Measurements from ENCODE around the gene GRAMD2B. TPM values are rescaled to one million over a fixed set of nuclear protein-coding genes. Genes with fewer than 3 reads are reported as not detected.

GRAMD2B gene
- total and polyA plus RNA-seq, 4 experiments from 2014 or later, result 4.0 to 6.1 (median 5.1) TPM

DNA sequence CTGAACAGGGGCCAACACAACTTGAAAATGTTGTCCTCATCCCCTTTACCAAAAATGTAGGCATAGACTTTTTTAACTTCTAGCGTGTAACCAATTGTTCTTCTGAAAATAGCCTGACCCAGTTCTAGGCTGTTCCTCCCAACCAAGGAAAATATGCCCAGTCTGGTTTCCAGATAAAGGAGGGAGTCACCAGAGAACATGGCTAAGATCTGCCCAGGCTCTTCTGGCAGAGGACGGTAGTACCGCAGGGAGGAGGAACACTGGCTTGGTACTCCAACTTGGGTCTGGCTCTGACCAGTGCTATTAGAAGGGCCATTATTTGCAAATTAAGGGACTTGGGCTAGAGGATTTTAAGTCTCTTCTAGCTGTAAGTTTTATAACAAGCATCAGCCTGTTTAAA is 63.1 kb downstream of the GRAMD2B start:
- ChIA-PET CTCF (ENCODE audit: partially characterized antibody) (no interaction called here), POLR2A (ENCODE audit: partially characterized antibody) (no interaction called here)
- Mint-ChIP-seq H3K36me3 (peaks cover 41 to 61% of the 10 kb centered on the region in 2 donors), H3K4me3 (no peak overlapping the region), H3K27me3 (no peaks in the 10 kb centered on the region), H3K4me1 (no peaks in the 10 kb centered on the region), H3K27ac (peak overlapping the region in 2 of 7 donors; percentile 15 to 37), H3K9me3 (peaks cover 0 to 2% (median 0%) of the 10 kb centered on the region in 8 donors)
- no peak for DNase-seq
- H3K27ac ChIP-seq (ENCODE audit: low read depth, low read length), result no peak overlapping the region
- intact Hi-C loops (cut with micrococcal nuclease), result no loop called here
- no peaks in the 10 kb centered on the region for H3K4me1 ChIP-seq (ENCODE audit: insufficient read depth, low read length)
- H3K9me3 ChIP-seq (ENCODE audit: control insufficient read depth in 1 of 2, low read length in 2 of 2), result no peaks in the 10 kb centered on the region
- peaks cover 12% of the 10 kb centered on the region for H3K36me3 ChIP-seq (ENCODE audit: insufficient read depth, low read length)
- no peaks in the 10 kb centered on the region for H3K27me3 ChIP-seq (ENCODE audit: insufficient read depth, low read length)
- H3K4me3 ChIP-seq (ENCODE audit: low read length in 2 of 2), result no peak overlapping the region

DNA sequence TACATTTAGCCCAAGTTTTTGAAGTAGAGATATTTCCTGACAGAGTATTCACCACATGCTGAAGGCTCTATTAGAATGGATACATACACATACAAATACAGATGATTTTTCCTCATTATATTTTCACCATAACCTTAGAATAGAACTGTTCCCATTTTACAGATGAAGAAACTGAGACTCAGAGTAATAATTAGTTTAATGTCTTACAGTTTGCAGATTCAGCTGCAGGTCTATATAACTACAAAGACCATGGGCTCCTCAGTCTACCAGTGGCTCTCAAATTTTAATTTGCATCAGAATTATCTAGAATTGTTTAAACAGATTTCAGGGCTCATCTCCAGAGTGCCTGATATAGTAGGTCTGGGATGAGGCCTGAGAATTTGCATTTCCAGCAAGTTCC is 64.4 kb downstream of the GRAMD2B start:
- Histone ChIP-seq H3K9me3 (ENCODE audit: control insufficient read depth in 1 of 2, low read length in 2 of 2) (no peaks in the 10 kb centered on the region), H3K27ac (ENCODE audit: low read depth, low read length) (no peak overlapping the region), H3K4me3 (ENCODE audit: low read length in 2 of 2) (no peak overlapping the region), H3K4me1 (ENCODE audit: insufficient read depth, low read length) (no peaks in the 10 kb centered on the region), H3K27me3 (ENCODE audit: insufficient read depth, low read length) (no peaks in the 10 kb centered on the region), H3K36me3 (ENCODE audit: insufficient read depth, low read length) (peaks cover 12% of the 10 kb centered on the region)
- intact Hi-C loops (cut with micrococcal nuclease), result no loop called here
- Mint-ChIP-seq H3K9me3 (peaks cover 0 to 2% (median 0%) of the 10 kb centered on the region in 8 donors), H3K27ac (peak overlapping the region in 1 of 7 donors; percentile 48), H3K4me3 (no peak overlapping the region), H3K4me1 (no peaks in the 10 kb centered on the region), H3K36me3 (peaks cover 36 to 60% of the 10 kb centered on the region in 2 donors), H3K27me3 (no peaks in the 10 kb centered on the region)
- DNase-seq, result no peak
- ChIA-PET CTCF (ENCODE audit: partially characterized antibody) (interaction anchor here (0.7 to 5.0 kb wide), 3 partner anchors 13 to 148 kb away, joined by 3 to 30 read pairs (median 3); no protein-coding TSS in a partner anchor), POLR2A (ENCODE audit: partially characterized antibody) (no interaction called here)

GRCh38 chr5:126488443-126489065 is 65.3 kb downstream of the GRAMD2B start:
- Mint-ChIP-seq H3K27ac (no peak overlapping the region), H3K4me1 (no peaks in the 10 kb centered on the region), H3K9me3 (peaks cover 0 to 2% (median 0%) of the 10 kb centered on the region in 8 donors), H3K27me3 (no peaks in the 10 kb centered on the region), H3K36me3 (peaks cover 33 to 57% of the 10 kb centered on the region in 2 donors), H3K4me3 (no peak overlapping the region)
- Histone ChIP-seq H3K4me1 (ENCODE audit: insufficient read depth, low read length) (no peaks in the 10 kb centered on the region), H3K36me3 (ENCODE audit: insufficient read depth, low read length) (peaks cover 12% of the 10 kb centered on the region), H3K27ac (ENCODE audit: low read depth, low read length) (no peak overlapping the region), H3K27me3 (ENCODE audit: insufficient read depth, low read length) (no peaks in the 10 kb centered on the region), H3K4me3 (ENCODE audit: low read length in 2 of 2) (no peak overlapping the region), H3K9me3 (ENCODE audit: control insufficient read depth in 1 of 2, low read length in 2 of 2) (no peaks in the 10 kb centered on the region)
- ChIA-PET CTCF (ENCODE audit: partially characterized antibody) (interaction anchor here (0.8 to 5.0 kb wide), 3 partner anchors 12 to 117 kb away, joined by 3 to 30 read pairs (median 4); no protein-coding TSS in a partner anchor), POLR2A (ENCODE audit: partially characterized antibody) (no interaction called here)
- intact Hi-C loops (cut with micrococcal nuclease), result no loop called here
- no peak for DNase-seq

GRCh38 chr5:126490167-126490940 is 67.1 kb downstream of the GRAMD2B start:
- no peak overlapping the region for H3K27ac ChIP-seq (ENCODE audit: low read depth, low read length)
- peaks cover 0 to 2% (median 0%) of the 10 kb centered on the region in 8 donors for H3K9me3 Mint-ChIP-seq
- H3K9me3 ChIP-seq (ENCODE audit: control insufficient read depth in 1 of 2, low read length in 2 of 2), result no peaks in the 10 kb centered on the region
- no peaks in the 10 kb centered on the region for H3K4me1 ChIP-seq (ENCODE audit: insufficient read depth, low read length)
- H3K27me3 Mint-ChIP-seq, result no peaks in the 10 kb centered on the region
- peaks cover 11% of the 10 kb centered on the region for H3K36me3 ChIP-seq (ENCODE audit: insufficient read depth, low read length)
- peak overlapping the region in 3 of 7 donors; percentile 24 to 84 (median 65) for H3K27ac Mint-ChIP-seq
- ChIA-PET POLR2A (ENCODE audit: partially characterized antibody) (interaction anchor here (0.7 kb wide), 1 partner anchor 111 kb away, joined by 3 read pairs; the partner anchor contains the start of gene PHAX), CTCF (ENCODE audit: partially characterized antibody) (interaction anchor here (1.5 to 5.0 kb wide), 2 partner anchors 10 to 137 kb away, joined by 5 to 30 read pairs; no protein-coding TSS in a partner anchor)
- H3K4me3 Mint-ChIP-seq, result no peak overlapping the region
- H3K36me3 Mint-ChIP-seq, result peaks cover 28 to 49% of the 10 kb centered on the region in 2 donors
- intact Hi-C loops (cut with micrococcal nuclease), result no loop called here
- H3K27me3 ChIP-seq (ENCODE audit: insufficient read depth, low read length), result no peaks in the 10 kb centered on the region
- H3K4me3 ChIP-seq (ENCODE audit: low read length in 2 of 2), result no peak overlapping the region
- DNase-seq, result no peak
- H3K4me1 Mint-ChIP-seq, result no peaks in the 10 kb centered on the region

GRCh38 chr5:126492939-126493338 is 69.7 kb downstream of the GRAMD2B start:
- H3K4me3 ChIP-seq (ENCODE audit: low read length in 2 of 2), result no peak overlapping the region
- DNase-seq, result no peak
- no peaks in the 10 kb centered on the region for H3K27me3 ChIP-seq (ENCODE audit: insufficient read depth, low read length)
- H3K9me3 ChIP-seq (ENCODE audit: control insufficient read depth in 1 of 2, low read length in 2 of 2), result no peaks in the 10 kb centered on the region
- Mint-ChIP-seq H3K36me3 (peaks cover 6 to 25% of the 10 kb centered on the region in 2 donors), H3K4me3 (no peak overlapping the region), H3K9me3 (peaks cover 0 to 2% (median 0%) of the 10 kb centered on the region in 8 donors), H3K4me1 (no peaks in the 10 kb centered on the region), H3K27ac (peak overlapping the region in 1 of 7 donors; percentile 70), H3K27me3 (no peaks in the 10 kb centered on the region)
- ChIA-PET POLR2A (ENCODE audit: partially characterized antibody) (interaction anchor here (0.6 kb wide), 1 partner anchor 46 kb away, joined by 4 read pairs; no protein-coding TSS in a partner anchor), CTCF (ENCODE audit: partially characterized antibody) (interaction anchor here (1.9 kb wide), 1 partner anchor 11 kb away, joined by 4 read pairs; no protein-coding TSS in a partner anchor)
- H3K4me1 ChIP-seq (ENCODE audit: insufficient read depth, low read length), result no peaks in the 10 kb centered on the region
- intact Hi-C loops (cut with micrococcal nuclease), result loop anchor here (1.0 kb wide), 1 partner anchor 139 kb away; no protein-coding TSS in a partner anchor
- no peak overlapping the region for H3K27ac ChIP-seq (ENCODE audit: low read depth, low read length)
- H3K36me3 ChIP-seq (ENCODE audit: insufficient read depth, low read length), result peaks cover 4% of the 10 kb centered on the region

DNA sequence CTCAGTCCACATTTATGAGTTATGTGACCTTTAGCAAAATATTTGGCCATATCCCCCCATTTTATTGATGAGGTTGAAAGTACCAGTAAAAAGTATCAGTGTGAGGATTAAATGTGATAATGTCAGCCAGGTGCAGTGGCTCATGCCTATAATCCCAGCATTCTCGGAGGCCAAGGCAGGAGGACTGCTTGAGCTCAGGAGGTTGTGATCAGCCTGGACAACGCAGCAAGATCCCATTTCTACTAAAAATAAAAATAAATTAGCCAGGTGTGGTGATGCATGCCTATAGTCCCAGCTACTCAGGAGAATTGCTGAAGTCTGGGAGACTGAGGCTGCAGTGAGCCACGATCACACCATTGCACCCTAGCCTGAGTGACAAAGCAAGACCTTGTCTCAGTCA is 71.2 kb downstream of the GRAMD2B start:
- Histone ChIP-seq H3K27me3 (ENCODE audit: insufficient read depth, low read length) (no peaks in the 10 kb centered on the region), H3K27ac (ENCODE audit: low read depth, low read length) (no peak overlapping the region), H3K4me3 (ENCODE audit: low read length in 2 of 2) (no peak overlapping the region), H3K4me1 (ENCODE audit: insufficient read depth, low read length) (no peaks in the 10 kb centered on the region), H3K36me3 (ENCODE audit: insufficient read depth, low read length) (no peaks in the 10 kb centered on the region), H3K9me3 (ENCODE audit: control insufficient read depth in 1 of 2, low read length in 2 of 2) (no peaks in the 10 kb centered on the region)
- intact Hi-C loops (cut with micrococcal nuclease), result no loop called here
- Mint-ChIP-seq H3K27me3 (no peaks in the 10 kb centered on the region), H3K4me1 (peaks cover under 1 to 2% (median under 1%) of the 10 kb centered on the region in 4 donors), H3K27ac (no peak overlapping the region), H3K9me3 (no peaks in the 10 kb centered on the region), H3K4me3 (no peak overlapping the region), H3K36me3 (peaks cover 6 to 14% of the 10 kb centered on the region in 2 donors)
- CTCF ChIA-PET (ENCODE audit: partially characterized antibody), result interaction anchor here (1.6 kb wide), 1 partner anchor 10 kb away, joined by 3 read pairs; no protein-coding TSS in a partner anchor
- no peak for DNase-seq
- POLR2A ChIA-PET (ENCODE audit: partially characterized antibody), result no interaction called here

DNA sequence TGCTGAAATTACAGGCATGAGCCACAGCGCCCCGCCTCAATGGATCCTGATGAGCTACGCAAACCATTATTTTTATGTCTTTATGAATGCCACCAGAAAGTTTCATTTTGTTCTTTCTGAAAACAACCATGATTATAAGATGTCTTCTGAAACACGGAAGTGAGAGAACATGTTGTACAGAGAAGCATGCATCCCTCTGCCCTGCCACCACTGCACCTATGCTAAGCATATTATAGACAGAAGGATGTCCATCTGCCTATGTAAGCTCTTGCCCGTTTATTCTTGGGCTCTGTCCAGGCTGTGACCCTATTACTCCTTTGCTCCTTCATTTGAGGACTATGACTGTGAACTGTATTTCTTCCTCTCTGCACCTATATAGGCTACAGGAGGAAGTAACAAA is 74.3 kb downstream of the GRAMD2B start:
- intact Hi-C loops (cut with micrococcal nuclease), result no loop called here
- H3K36me3 ChIP-seq (ENCODE audit: insufficient read depth, low read length), result no peaks in the 10 kb centered on the region
- POLR2A ChIA-PET (ENCODE audit: partially characterized antibody), result no interaction called here

More for the DNA sequence above, 74.3 kb downstream of the GRAMD2B start:
- H3K9me3 ChIP-seq (ENCODE audit: control insufficient read depth in 1 of 2, low read length in 2 of 2), result no peaks in the 10 kb centered on the region
- DNase-seq, result no peak
- CTCF ChIA-PET (ENCODE audit: partially characterized antibody), result interaction anchor here (1.4 kb wide), 2 partner anchors 146 to 157 kb away, joined by 4 read pairs; no protein-coding TSS in a partner anchor
- no peaks in the 10 kb centered on the region for H3K27me3 ChIP-seq (ENCODE audit: insufficient read depth, low read length)
- no peak overlapping the region for H3K4me3 ChIP-seq (ENCODE audit: low read length in 2 of 2)
- H3K27ac ChIP-seq (ENCODE audit: low read depth, low read length), result no peak overlapping the region
- peaks cover 9 to 13% (median 10%) of the 10 kb centered on the region in 4 donors for H3K4me1 Mint-ChIP-seq
- H3K4me1 ChIP-seq (ENCODE audit: insufficient read depth, low read length), result peaks cover 7% of the 10 kb centered on the region
- H3K36me3 Mint-ChIP-seq, result peaks cover 5 to 6% of the 10 kb centered on the region in 2 donors
- H3K4me3 Mint-ChIP-seq, result no peak overlapping the region
- no peaks in the 10 kb centered on the region for H3K9me3 Mint-ChIP-seq
- H3K27ac Mint-ChIP-seq, result peak overlapping the region in 2 of 7 donors; percentile 49 to 79
- no peaks in the 10 kb centered on the region for H3K27me3 Mint-ChIP-seq
